CD4-positive, alpha-beta T cell treated with Interferon gamma for 1 hour (primary cell): Measurements from ENCODE around the gene IFNW1.
A peak's percentile ranks its signal among the peaks of the same experiment; 100 is the strongest.
"Not testable (repeated sequence)": the region's sequence is repeated elsewhere in the genome, so short reads cannot be mapped to it uniquely, and the experiment has no call there.

Experiments used
- DNase-seq: peaks from one replicate; pipeline ENCODE4 v3.0.0-alpha.2; 2020

Gene IFNW1

DNA sequence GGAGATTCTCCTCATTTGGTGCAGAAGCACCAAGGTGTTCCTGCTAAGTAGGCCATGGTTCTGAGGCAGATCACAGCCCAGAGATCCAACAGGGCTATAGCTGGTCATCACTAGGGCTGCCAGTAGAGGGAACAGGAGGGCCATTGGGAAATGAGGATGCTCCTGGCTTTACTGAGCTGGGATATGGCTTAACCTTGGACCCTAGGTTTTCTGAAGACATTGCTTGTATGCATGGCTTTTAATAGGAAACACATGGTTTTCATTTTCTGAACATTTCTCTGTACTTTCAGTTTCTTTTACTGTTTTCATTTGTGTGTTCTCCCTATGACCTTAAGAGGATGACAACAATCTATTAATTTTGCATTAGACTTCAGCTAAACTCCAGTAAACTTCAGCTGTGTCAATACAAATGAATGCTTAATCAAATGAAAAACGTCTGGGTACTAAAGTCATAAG, at the start of gene IFNW1:
Gene IFNW1 (minus strand): TSS at position 406 of the 456 bp plus-strand sequence. CDS start 262 bp downstream, at position 144.
- DNase-seq, result no peak

DNA sequence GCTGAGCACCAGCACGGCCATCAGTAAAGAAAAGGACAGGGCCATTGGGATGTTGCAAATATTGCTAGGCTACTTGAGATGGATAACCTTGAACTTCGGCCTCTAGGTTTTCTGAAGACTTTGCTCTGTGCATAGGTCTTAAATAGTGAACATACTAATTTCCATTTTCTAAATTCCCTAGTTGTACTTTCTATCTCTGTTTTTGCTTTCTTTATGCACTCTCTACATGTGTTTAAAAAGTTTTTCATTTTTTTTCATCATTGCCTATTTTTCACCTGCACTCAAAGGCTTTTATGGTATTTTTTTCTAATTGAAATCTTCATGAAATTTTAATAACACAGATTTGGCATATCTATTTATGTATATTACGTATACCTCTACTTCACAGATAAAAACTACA, 45.9 kb upstream of the IFNW1 start, which contains the start of gene IFNA4:
Gene IFNA4 (minus strand): TSS at position 101 of the 400 bp plus-strand sequence. CDS start 56 bp downstream, at position 45.
- DNase-seq, result not testable (repeated sequence)

DNA sequence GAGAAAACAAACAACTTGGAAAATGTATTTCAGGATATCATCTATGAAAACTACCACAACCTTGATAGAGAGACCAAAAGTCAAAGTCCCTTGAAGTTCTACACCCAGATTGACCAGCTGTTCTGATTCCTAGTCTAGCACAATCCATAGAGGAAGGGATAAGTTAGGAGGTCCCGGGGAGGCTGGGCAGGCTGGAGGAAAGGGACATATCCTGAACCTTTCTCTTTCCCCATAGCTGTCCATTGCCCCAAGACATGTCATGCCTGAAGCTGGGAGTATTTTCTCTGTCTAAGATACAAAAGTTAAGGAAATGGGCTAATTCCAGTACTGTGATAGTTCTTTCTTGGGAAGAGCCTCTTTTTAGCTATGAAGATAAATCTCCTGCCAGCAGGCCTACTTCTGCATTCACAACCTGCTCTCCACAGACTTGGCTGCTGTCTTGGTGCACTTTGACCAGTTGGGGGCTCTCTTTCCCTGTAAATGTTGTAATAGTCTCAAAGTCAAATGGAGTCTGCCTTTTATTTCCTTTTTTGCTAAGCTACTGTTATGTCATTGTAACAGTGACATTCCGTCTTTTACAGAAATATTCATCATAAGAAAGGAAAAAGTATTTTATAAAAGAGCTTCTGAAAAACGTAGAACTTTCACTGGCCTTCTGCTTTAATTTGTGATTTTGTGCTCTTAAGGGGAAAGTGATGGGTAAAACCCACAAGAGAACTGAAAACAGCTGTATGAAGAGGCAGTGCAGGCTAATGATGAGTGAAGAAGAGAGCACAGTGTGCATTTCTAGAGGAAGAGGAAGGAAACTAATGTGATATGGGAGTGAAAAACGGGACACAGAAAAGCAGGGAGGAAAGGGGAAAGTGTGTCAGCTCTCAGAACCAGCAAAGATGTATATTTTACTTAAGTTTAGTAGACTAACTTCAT, 41.4 kb upstream of the IFNW1 start:
- peak; percentile 23 for DNase-seq

DNA sequence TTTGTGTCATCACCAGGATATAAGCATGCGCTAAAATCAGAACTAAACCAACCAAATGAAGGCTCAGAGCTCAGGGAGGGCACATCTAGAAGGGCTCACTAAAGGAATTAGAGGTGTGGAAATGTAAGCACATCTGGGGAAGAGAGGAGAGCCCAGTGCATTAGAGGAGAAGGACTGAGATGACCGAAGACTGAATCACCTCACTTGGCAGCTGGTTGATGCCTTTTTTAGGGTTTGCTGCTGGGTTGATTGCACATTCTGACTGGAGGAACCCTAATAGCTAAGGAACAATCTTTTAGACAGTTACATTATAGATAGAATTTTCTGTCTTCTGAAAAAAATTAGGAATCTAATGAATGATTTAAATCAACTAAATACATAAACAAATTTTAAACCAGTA, 33.0 kb upstream of the IFNW1 start:
- no peak for DNase-seq

DNA sequence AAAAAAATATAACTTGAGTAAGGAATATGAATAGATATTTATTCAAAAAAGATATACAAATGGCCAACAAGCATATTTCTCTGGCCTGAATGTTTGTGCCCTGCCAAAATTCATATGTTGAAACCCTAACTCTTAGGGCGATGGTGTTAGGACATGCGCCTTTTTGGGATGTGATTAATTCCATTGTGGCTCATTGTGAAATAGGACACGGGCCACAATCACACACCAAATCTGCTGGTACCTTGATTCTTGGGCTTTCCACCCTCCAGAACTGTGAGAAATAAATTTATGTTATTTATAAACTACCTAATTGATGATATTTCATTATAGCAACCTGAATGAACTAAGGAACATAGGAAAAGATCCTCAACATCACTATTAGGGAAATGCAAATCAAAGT, 30.5 kb upstream of the IFNW1 start:
- no peak for DNase-seq

DNA sequence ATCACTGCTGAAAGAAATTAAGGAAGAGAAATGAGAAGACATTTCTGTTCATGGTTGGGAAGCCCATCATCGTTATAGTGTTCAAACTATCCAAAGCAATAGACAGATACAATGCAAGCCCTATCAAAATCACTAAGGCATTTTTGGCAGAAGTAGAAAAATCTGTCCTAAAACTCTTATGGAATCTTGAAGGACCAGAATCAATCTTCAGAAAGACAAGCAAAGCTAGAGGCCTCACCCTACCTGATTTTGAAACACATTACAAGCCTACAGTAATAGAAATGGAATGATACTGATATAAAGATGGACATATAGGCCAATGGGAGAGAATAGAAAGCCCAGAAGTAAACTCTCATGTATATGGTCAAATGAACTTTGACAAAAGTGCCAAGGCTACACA, 29.7 kb upstream of the IFNW1 start:
- DNase-seq, result no peak

DNA sequence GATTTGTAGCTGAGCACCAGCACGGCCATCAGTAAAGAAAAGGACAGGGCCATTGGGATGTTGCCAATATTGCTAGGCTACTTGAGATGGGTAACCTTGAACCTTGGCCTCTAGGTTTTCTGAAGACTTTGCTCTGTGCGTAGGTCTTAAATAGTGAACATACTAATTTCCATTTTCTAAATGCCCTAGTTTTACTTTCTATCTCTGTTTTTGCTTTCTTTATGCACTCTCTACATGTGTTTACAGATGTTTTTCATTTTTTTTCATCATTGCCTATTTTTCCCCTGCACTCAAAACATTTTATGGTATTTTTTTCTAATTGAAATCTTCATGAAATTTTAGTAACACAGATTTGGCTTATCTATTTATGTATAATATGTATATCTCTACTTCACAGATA, 24.9 kb upstream of the IFNW1 start, which contains the start of gene IFNA21:
Gene IFNA21 (minus strand): TSS at position 101 of the 400 bp plus-strand sequence. CDS start 48 bp downstream, at position 53.
- DNase-seq, result not testable (repeated sequence)

DNA sequence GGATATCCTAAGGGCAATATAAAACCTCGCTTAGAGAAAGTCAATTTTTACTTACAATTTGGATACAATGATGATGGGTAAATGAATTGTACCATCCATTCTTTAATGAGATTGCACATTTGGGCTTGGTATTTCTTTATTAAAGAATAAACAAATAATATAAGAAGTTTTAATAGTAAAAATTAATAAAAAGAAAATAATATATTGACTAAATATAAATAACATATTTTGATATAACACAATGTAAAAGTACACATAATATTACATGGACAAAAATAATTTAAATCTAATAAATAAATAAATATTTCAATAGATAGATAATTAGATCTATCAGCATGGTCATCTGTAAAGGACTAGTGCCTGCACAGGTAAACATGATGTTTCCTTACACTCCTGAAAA, 23.9 kb upstream of the IFNW1 start:
- no peak for DNase-seq

DNA sequence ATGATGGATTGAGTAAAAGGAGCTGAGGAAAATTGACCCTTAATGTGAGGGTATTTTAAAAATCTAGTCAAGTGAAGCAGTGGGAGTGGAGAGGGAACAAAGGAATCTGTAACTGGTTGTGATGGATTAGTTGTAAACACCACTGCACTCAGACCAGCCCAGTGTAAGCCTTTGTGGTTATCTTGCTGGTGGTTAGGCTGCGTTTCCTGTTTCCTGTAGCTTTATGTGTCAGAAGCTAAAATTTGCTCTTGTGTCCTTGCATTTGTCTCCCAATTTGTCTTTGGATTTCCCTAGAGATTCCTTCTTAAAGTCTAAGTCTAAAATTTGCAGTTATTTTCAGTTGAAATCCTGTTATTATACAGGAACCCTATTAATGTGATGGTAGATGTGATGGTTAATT, 18.5 kb upstream of the IFNW1 start:
- peak; percentile 9 for DNase-seq

DNA sequence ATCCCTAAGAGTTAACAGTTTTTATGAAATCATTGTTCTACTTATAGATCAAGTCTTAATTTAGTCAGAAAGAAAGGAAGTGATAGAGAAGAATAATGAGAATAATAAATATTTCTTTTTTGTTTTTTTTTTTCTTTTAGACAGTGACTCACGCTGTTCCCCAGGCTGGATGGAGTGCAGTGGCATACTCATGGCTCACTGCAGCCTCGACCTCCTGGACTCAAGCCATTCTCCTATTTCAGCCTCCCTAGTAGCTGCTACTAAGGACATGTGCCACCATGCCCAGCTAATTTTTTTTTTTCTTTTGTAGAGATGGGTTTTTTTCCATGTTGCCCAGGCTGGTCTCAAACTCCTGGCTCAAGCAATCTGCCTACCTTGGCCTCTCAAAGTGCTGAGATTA, 13.9 kb upstream of the IFNW1 start:
- no peak for DNase-seq

DNA sequence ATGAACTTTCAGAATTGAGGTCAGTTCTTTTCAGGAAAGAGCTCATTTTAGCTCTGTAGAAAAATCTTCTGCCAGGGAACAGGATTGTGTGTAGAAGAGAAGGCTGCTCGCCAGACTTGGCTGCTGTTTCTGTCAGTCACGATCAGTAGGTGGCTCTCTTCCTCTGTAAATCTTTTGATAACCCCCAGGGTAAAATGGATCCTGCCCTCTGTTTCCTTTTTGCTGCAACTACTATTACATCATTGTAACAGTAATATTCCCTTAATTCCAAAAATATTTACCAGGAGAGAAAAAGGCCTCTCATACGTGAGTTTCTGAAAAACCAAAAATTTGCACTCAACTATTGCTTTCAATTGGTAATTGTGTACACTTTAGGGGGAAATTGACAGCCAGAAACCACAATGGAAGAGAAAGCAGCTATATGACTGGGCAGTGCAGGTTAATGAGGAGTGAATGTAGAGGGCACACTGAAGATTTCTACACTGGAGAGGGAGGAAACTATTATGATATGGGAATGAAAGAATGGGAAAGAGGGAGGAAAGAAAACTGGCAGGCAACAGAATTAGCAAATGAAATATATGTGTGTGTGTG, 12.5 kb upstream of the IFNW1 start:
- no peak for DNase-seq

DNA sequence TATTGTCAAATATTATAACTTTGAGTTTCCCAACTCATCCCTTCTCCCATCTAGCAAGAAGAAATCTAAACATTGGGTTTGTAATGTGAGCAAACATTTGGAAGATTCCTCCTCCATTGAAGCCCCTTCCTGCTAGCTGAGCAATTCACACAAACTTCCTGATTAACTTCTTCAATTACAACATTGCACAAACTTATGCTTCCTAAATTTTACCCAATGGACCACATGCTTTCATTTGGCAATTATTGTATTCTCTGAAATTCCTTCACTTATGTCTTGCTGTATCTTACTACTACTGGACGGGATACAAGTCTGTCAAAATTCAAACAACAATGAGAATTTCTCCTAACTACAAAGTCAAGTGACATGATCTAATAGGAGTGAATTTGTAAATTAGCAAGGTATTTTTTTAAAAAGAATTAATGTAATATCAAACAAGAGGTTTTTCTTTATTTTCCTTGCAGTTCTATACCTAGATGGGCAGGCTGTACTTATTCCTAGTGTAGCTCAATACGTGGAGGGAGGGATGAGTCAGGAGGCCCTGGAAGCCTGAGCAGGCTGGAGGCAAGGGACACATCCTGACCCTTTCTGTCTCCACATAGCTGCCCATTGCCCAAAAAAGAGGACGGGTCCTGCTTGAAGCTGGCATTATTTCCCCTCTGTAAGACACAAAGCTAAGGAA, 11.8 kb upstream of the IFNW1 start:
- DNase-seq, result no peak

DNA sequence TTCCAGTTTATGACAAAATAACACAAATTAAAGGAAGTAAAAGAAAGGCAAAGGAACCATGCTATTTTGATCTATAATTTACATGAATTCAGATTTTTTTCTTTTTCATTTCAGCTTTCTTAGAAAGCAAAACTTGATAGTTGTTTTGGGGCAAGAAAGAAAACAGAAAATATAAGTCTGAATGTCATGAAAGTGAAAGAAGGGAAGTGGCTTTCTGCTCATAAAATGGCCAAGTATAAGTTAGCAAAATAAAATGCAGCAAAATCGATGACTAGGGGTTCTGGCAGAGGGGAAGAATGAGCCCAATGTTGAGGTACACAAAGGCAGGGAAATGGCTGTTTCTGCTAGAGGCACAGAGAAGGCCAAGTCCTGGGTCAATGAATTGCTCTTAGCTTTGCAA, 3.0 kb upstream of the IFNW1 start:
- DNase-seq, result no peak

DNA sequence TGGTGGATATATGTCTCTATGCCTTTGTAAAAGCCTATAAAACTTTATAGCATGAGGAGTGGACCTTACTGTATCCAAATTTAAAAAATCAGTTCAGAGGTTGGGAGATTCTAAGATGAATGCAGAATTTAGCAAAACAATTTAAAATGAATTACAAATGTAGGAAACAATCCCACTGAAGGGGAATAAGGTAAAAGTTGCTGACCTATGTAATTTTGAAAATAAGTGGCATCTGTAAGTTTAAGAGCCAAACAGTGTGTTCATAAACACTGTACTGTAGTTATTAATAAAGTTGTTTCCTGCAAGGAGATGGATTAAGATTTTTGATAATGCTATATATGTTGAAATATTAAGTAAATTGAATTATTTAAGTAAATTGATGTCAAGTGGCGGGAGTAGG, 4.6 kb downstream of the IFNW1 start:
- no peak for DNase-seq

DNA sequence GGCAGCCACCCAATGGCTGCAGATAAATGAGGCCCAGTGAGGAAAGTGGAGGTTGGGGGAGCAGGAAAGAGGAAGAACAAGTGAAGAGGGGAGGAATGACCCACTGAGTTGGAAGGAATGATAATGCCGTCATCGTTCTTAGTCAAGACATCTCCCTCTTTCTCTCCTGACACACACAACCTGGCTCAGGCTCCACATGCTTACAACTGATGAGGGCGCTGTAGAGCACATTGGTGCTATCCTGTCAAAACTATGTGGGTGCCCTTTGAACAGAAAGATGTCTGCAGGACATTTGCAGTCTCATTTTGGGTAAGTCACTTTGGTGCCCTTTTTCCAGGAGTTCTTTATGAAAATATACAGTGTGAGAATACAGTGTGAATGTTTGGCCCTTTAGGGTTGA, 5.9 kb downstream of the IFNW1 start:
- DNase-seq, result no peak

DNA sequence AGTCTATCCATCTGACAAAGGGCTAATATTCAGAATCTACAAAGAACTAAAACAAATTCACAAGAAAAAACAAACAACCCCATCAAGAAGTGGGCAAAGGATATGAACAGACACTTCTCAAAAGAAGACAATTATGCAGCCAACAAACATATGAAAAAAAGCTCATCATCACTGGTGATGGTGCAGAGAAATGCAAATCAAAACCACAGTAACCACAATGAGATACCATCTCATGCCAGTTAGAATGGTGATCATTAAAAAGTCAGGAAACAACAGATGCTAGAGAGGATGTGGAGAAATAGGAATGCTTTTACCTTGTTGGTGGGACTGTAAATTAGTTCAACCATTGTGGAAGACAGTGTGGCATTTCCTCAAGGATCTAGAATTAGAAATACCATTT, 13.4 kb downstream of the IFNW1 start:
- not testable (repeated sequence) for DNase-seq

DNA sequence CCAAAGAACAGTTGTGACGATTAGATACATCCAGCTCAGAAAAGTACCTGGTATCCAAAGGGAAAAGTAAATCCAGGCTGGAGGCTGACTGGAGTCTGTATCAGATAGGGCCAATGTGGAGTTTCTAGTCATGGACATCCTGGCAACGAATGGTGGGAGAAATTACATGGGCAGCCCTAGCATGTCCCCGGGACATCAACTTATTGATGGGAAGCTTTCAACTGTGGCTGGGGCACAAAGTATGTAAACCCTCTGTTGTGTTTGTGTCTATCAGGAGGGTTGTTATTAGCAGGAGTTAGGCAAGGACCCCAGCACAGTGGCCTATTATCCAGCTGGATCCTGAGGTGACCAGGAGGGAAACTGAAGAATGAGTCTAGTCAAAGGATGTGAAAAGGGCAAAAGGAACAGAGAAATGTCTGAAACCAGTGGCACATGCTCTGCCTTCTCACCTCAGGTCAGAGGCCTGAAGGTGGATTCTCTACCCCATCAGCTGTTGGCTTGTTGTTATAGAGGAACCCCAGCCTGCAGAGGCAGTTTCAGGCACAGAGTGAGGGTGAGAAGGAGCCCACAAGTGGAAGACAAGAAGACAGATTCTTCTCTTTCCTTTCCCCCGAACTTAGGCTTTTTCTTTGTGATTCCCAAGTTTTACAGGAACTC, 19.9 kb downstream of the IFNW1 start:
- no peak for DNase-seq

DNA sequence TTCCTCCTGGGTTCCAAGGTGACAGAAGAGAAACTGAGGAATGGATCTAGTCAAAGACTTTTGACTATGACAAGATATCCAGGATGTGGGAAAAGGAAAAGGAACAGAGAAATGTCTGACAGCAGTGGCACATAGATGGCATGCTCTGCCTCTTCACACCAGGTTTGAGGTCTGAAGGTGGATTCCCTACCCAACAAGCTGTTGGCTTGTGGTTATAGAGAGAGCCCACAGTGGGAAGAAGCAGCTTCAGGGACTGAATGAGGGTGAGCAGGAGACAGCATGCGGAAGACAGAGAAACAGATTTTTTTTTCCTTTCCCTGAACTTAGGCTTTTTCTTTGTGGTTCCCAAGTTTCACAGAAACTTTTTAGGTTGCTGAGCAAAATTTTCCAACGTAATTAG, 20.6 kb downstream of the IFNW1 start:
- DNase-seq, result no peak

DNA sequence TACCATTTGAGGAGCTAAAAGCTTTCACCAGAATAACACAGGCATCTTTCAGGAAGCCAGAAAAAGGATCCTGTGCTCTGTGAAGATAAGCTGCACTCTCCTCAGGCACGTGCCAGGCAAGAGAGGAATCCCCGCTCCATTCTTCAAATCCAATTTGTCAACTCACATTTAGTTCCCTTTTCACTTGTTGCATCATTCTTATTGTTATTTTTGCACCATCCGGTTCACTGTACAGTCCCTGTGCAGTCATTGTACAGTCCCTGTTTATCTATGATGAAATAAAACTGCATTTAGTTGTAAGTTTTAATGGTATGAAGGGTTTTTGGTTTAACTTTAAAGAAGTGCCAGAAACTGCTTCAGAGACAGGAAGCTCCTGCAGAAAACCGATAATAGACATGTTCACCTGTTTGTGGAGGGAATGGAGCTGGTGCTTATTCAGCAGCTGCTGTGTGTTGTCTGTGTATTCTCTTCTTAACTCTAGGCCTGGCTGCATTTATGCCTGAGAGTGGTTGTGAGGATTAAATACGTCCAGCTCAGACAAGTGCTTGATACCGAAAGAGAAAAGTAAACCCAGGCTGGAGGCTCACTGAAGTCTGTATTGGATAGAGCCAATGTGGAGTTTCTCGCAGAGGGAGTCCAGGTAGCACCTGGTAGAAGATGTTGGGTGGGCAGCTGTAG, 22.4 kb downstream of the IFNW1 start:
- peak; percentile 9 for DNase-seq

DNA sequence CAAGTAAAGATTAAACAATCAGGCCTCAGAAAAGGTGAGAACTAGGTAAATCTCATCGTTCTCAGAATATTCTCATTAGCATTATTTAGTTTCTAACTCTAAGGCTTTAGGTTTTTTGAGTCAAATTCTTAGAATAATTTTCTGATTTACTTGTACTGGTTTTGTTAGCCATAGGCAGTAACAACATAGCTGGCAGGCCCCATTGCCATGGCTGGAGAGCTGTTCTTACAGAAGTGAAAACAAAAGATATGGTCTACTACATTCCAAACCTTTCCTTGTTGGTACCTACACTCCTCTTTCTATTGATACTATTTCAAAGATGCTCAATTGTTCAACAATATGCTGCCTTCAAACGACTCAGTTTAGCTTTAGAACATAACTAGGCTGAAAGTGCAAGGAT, 27.3 kb downstream of the IFNW1 start:
- DNase-seq, result no peak

DNA sequence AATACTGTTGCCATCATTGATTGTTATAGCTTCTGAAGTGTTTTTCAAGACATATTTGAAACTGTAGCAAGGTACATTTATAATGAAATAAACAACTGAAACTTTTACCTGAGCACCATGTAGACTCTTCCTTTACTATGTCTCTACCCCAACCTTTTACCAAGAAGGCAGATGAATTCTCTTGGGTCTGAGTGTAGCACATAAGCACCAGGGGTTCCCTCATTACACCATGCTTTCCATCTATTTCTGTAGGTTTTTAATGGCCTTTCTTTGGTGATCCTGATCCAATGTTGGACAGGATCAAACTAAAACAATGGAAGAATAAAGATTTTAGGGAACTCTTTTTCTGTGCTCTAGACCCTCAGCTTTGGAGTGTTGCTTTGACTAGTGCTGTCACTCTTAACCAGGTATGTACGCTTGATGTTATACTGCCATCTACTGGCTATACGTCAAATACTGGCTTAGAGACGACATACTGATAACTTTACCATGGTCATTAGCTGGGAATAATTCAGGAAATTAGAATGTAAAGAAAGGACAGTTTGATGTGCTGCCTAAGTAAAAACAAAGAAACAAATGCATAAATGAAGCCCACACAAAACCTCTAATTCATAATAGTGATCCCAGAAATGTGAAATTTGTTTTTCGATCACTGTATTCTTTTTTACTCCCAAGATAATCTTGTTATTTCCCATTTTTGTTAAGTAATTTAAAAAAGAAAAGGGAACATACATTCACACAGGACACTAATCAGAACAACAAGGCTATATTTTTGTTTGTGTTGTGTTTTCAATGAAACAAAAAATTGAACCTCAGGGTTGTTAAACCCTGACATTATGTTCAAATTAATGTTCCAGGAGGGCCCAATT, 30.7 kb downstream of the IFNW1 start:
- no peak for DNase-seq
